Smooth muscle cell (in vitro differentiated cells): ENCODE results near the gene TMEM255B. TPM values are rescaled to one million over a fixed set of nuclear protein-coding genes. Genes with fewer than 3 reads are reported as not detected.

Source experiments
- DNase-seq: peaks from one replicate; lab custom pipeline; 2025; ENCODE audit not compliant: unreplicated experiment; lab: John Stamatoyannopoulos, UW
- H2AFZ ChIP-seq: fragments of 200-600 bp; sonication (generic); 2 replicates; pipeline ENCODE4 v1.6.0; 2016; ENCODE audit warnings: antibody characterized with exemption, low read depth, mild to moderate bottlenecking
- H3F3A ChIP-seq: fragments of 200-600 bp; sonication (generic); 2 replicates; pipeline ENCODE4 v1.6.0; 2017; ENCODE audit warnings: antibody characterized with exemption, low read depth
- H3K27ac ChIP-seq: fragments of 200-600 bp; sonication (generic); 2 replicates; pipeline ENCODE4 v1.5.1; 2016; ENCODE audit warnings: low read depth, mild to moderate bottlenecking
- H3K27me3 ChIP-seq: fragments of 200-600 bp; sonication (generic); 2 replicates; pipeline ENCODE4 v1.6.1; 2016; ENCODE audit warnings: low read depth, mild to moderate bottlenecking
- H3K36me3 ChIP-seq: fragments of 200-600 bp; sonication (generic); 2 replicates; pipeline ENCODE4 v1.5.1; 2016; ENCODE audit warnings: low read depth
- H3K4me1 ChIP-seq: fragments of 200-600 bp; sonication (generic); 2 replicates; pipeline ENCODE4 v1.5.1; 2016; ENCODE audit warnings: low read depth
- H3K4me2 ChIP-seq: fragments of 200-600 bp; sonication (generic); 2 replicates; pipeline ENCODE4 v1.6.0; 2016; ENCODE audit warnings: mild to moderate bottlenecking
- H3K4me3 ChIP-seq: fragments of 200-600 bp; sonication (generic); 2 replicates; pipeline ENCODE4 v1.5.1; 2016; ENCODE audit warnings: mild to moderate bottlenecking
- H3K79me2 ChIP-seq: fragments of 200-600 bp; sonication (generic); 2 replicates; pipeline ENCODE4 v1.6.0; 2016; ENCODE audit warnings: low read depth, mild to moderate bottlenecking
- H3K9ac ChIP-seq: fragments of 200-600 bp; sonication (generic); 2 replicates; pipeline ENCODE4 v1.6.0; 2016; ENCODE audit warnings: low read depth
- H3K9me3 ChIP-seq: fragments of 200-600 bp; sonication (generic); replicated peaks from 2 replicates; pipeline ENCODE4 v1.5.1; 2016; ENCODE audit warnings: low read depth
- H4K20me1 ChIP-seq: fragments of 200-600 bp; sonication (generic); 2 replicates; pipeline ENCODE4 v1.6.0; 2016; ENCODE audit warnings: low read depth
- CTCF ChIP-seq: fragments of 200-600 bp; sonication (generic); IDR thresholded peaks from 2 replicates; pipeline ENCODE4 v1.5.1; 2017; ENCODE audit warnings: borderline replicate concordance, mild to moderate bottlenecking, antibody characterized with exemption; ENCODE audit not compliant: insufficient read depth, poor library complexity, severe bottlenecking
- WGBS: methylation state at CpG from one replicate; pipeline ENCODE4 v1.1.7; 2016; ENCODE audit warnings: low lambda C conversion rate; 5-methylcytosine and 5-hydroxymethylcytosine counted together
- polyA plus RNA-seq: library from polyadenylated mRNA; unstranded; fragments of >200 nt; fragmentation: Nextera tagmentation; extraction: Ambion mirVana; gene quantifications from 2 replicates; pipeline ENCODE4 v1.2.1, GENCODE V29; 2016
- total RNA-seq: library from RNA; depleted of rRNA; stranded (reverse); fragments of >200 nt; gene quantifications from 2 replicates; pipeline ENCODE4 v1.2.3, GENCODE V29; 2014

Gene TMEM255B
- total and polyA plus RNA-seq, 2 experiments from 2014 or later = 0.22 to 2.1 TPM

- Histone ChIP-seq H3K9ac (no peak overlapping the region), H3K27ac (no peak overlapping the region), H3K79me2 (no peaks in the 10 kb centered on the region), H3K9me3 (no peaks in the 10 kb centered on the region), H2AFZ (no peak overlapping the region), H3K4me2 (no peak overlapping the region), H3K36me3 (no peaks in the 10 kb centered on the region), H3K4me3 (no peak overlapping the region), H4K20me1 (no peaks in the 10 kb centered on the region), H3F3A (no peaks in the 10 kb centered on the region), H3K27me3 (no peaks in the 10 kb centered on the region), H3K4me1 (no peaks in the 10 kb centered on the region)
- TF ChIP-seq CTCF = no peak
- 92% methylated on average over 12 of the region's 12 CpGs for WGBS
- DNase-seq = no peak
These were observed 33.3 kb downstream of the TMEM255B start for GRCh38 chr13:113792236-113792770.

- Histone ChIP-seq H3K27ac (no peak overlapping the region), H2AFZ (no peak overlapping the region), H3K27me3 (no peaks in the 10 kb centered on the region), H3F3A (no peaks in the 10 kb centered on the region), H3K4me1 (no peaks in the 10 kb centered on the region), H4K20me1 (no peaks in the 10 kb centered on the region), H3K9me3 (no peaks in the 10 kb centered on the region), H3K79me2 (no peaks in the 10 kb centered on the region), H3K9ac (no peak overlapping the region), H3K36me3 (no peaks in the 10 kb centered on the region), H3K4me2 (no peak overlapping the region), H3K4me3 (no peak overlapping the region)
- no peak for TF ChIP-seq CTCF
- DNase-seq = no peak
- WGBS = 89% methylated on average over 33 of the region's 33 CpGs
These were observed 34.1 kb downstream of the TMEM255B start for GRCh38 chr13:113792886-113793717.

GRCh38 chr13:113793718-113794085 lies 34.7 kb downstream of the TMEM255B start:
- Histone ChIP-seq H4K20me1 (no peaks in the 10 kb centered on the region), H3K4me2 (no peak overlapping the region), H3K36me3 (no peaks in the 10 kb centered on the region), H3K4me1 (no peaks in the 10 kb centered on the region), H3K9me3 (no peaks in the 10 kb centered on the region), H3K79me2 (no peaks in the 10 kb centered on the region), H3F3A (no peaks in the 10 kb centered on the region), H3K4me3 (no peak overlapping the region), H2AFZ (no peak overlapping the region), H3K27ac (no peak overlapping the region), H3K9ac (no peak overlapping the region), H3K27me3 (no peaks in the 10 kb centered on the region)
- no peak for DNase-seq
- 94% methylated on average over 15 of the region's 15 CpGs for WGBS
- no peak for TF ChIP-seq CTCF
